Karpas-422 (cell line): Measurements from ENCODE around the gene LIPC. TPM values are rescaled to one million over a fixed set of nuclear protein-coding genes. Genes with fewer than 3 reads are reported as not detected.
A peak's percentile ranks its signal among the peaks of the same experiment; 100 is the strongest.

Experiments used
- DNase-seq: peaks from one replicate; pipeline ENCODE4 v3.0.0-alpha.2; 2015
- H2AFZ ChIP-seq: fragments of 200-600 bp; sonication (generic); 2 replicates; pipeline ENCODE4 v1.6.1; 2014; ENCODE audit warnings: antibody characterized with exemption, low read length, mixed read lengths
- H3K27ac ChIP-seq: fragments of 200-600 bp; sonication (generic); 2 replicates; pipeline ENCODE4 v1.5.1; 2014; ENCODE audit warnings: mild to moderate bottlenecking, low read length, moderate library complexity
- H3K27me3 ChIP-seq: fragments of 200-600 bp; sonication (generic); 2 replicates; pipeline ENCODE4 v1.6.1; 2014; ENCODE audit warnings: low read length, mixed read lengths
- H3K36me3 ChIP-seq: fragments of 200-600 bp; sonication (generic); 2 replicates; pipeline ENCODE4 v1.6.1; 2014; ENCODE audit warnings: low read length, mixed read lengths; ENCODE audit not compliant: insufficient read depth
- H3K4me1 ChIP-seq: fragments of 200-600 bp; sonication (generic); 2 replicates; pipeline ENCODE4 v1.6.1; 2014; ENCODE audit warnings: mild to moderate bottlenecking, low read length, mixed read lengths
- H3K4me2 ChIP-seq: fragments of 200-600 bp; sonication (generic); 2 replicates; pipeline ENCODE4 v1.6.1; 2014; ENCODE audit warnings: low read length, low read depth, mild to moderate bottlenecking; ENCODE audit not compliant: poor library complexity, severe bottlenecking
- H3K4me3 ChIP-seq: fragments of 200-600 bp; sonication (generic); 2 replicates; pipeline ENCODE4 v1.5.1; 2014; ENCODE audit warnings: mild to moderate bottlenecking, antibody characterized with exemption, low read length, mixed read lengths
- H3K79me2 ChIP-seq: fragments of 200-600 bp; sonication (generic); 2 replicates; pipeline ENCODE4 v1.6.1; 2014; ENCODE audit warnings: mild to moderate bottlenecking, low read length, mixed read lengths
- H3K9ac ChIP-seq: fragments of 200-600 bp; sonication (generic); 2 replicates; pipeline ENCODE4 v1.6.0; 2014; ENCODE audit warnings: low read length
- H3K9me2 ChIP-seq: fragments of 200-600 bp; sonication (generic), shearing (Covaris generic); replicated peaks from 2 replicates; pipeline ENCODE4 v1.6.0; 2014; ENCODE audit warnings: mild to moderate bottlenecking, low read length, moderate library complexity; ENCODE audit not compliant: insufficient read depth
- H3K9me3 ChIP-seq: fragments of 300-700, 200-600 bp; sonication (generic); 2 replicates; pipeline ENCODE4 v1.6.1; 2014; ENCODE audit warnings: low read length, mixed read lengths
- H4K20me1 ChIP-seq: fragments of 200-600 bp; sonication (generic); 2 replicates; pipeline ENCODE4 v1.6.1; 2014; ENCODE audit warnings: mild to moderate bottlenecking, antibody characterized with exemption, low read length, low read depth; ENCODE audit not compliant: insufficient read depth
- total RNA-seq: library from RNA; depleted of rRNA; stranded (reverse); fragments of >200 nt; shearing (Covaris generic); gene quantifications from 2 replicates; pipeline ENCODE4 v1.2.3, GENCODE V29; 2014; ENCODE audit warnings: low replicate concordance

Gene LIPC
- total RNA-seq, 1 experiment from 2014 or later = not detected

- no peak for DNase-seq
- Histone ChIP-seq H3K27me3 (peaks cover 2% of the 10 kb centered on the region; the same call in 1 of the 2 replicates), H4K20me1 (no peaks in the 10 kb centered on the region), H3K9me3 (no peaks in the 10 kb centered on the region), H3K4me2 (no peak overlapping the region), H3K27ac (no peak overlapping the region), H3K79me2 (no peaks in the 10 kb centered on the region), H3K4me1 (peaks cover 4% of the 10 kb centered on the region; the same call in 1 of the 2 replicates), H3K4me3 (no peak overlapping the region), H3K9me2 (no peaks in the 10 kb centered on the region), H2AFZ (no peak overlapping the region), H3K9ac (no peak overlapping the region), H3K36me3 (no peaks in the 10 kb centered on the region)
Observed at GRCh38 chr15:58407778-58408177, 24.0 kb upstream of the LIPC start.

GRCh38 chr15:58409861-58410260, 21.9 kb upstream of the LIPC start:
- no peak overlapping the region for H3K9ac ChIP-seq
- no peaks in the 10 kb centered on the region for H3K9me3 ChIP-seq
- H3K36me3 ChIP-seq = no peaks in the 10 kb centered on the region
- H2AFZ ChIP-seq = no peak overlapping the region
- DNase-seq = no peak
- H3K79me2 ChIP-seq = no peaks in the 10 kb centered on the region
- peaks cover 4% of the 10 kb centered on the region; the same call in 1 of the 2 replicates for H3K4me1 ChIP-seq
- H4K20me1 ChIP-seq = no peaks in the 10 kb centered on the region
- no peak overlapping the region for H3K27ac ChIP-seq
- H3K9me2 ChIP-seq = no peaks in the 10 kb centered on the region
- H3K4me2 ChIP-seq = peak overlapping the region; percentile 47
- H3K4me3 ChIP-seq = peak overlapping the region; percentile 13; the same call in 1 of the 2 replicates
- peaks cover 2% of the 10 kb centered on the region; the same call in 1 of the 2 replicates for H3K27me3 ChIP-seq

- no peaks in the 10 kb centered on the region for H3K79me2 ChIP-seq
- no peak for DNase-seq
Observed at GRCh38 chr15:58410353-58410752, 21.4 kb upstream of the LIPC start.

GRCh38 chr15:58413253-58413652, 18.5 kb upstream of the LIPC start:
- H3K4me3 ChIP-seq = no peak overlapping the region
- H3K9me3 ChIP-seq = no peaks in the 10 kb centered on the region
- H4K20me1 ChIP-seq = no peaks in the 10 kb centered on the region
- no peak overlapping the region for H2AFZ ChIP-seq
- DNase-seq = no peak
- no peak overlapping the region for H3K9ac ChIP-seq
- H3K79me2 ChIP-seq = no peaks in the 10 kb centered on the region
- no peak overlapping the region for H3K4me2 ChIP-seq
- H3K27me3 ChIP-seq = peaks cover 2% of the 10 kb centered on the region; the same call in 1 of the 2 replicates
- no peaks in the 10 kb centered on the region for H3K9me2 ChIP-seq
- H3K4me1 ChIP-seq = peaks cover 4% of the 10 kb centered on the region; the same call in 1 of the 2 replicates
- H3K27ac ChIP-seq = no peak overlapping the region
- H3K36me3 ChIP-seq = no peaks in the 10 kb centered on the region

More at GRCh38 chr15:58410353-58410752, 21.4 kb upstream of the LIPC start:
- Histone ChIP-seq H3K9me3 (no peaks in the 10 kb centered on the region), H4K20me1 (no peaks in the 10 kb centered on the region), H3K4me3 (peak overlapping the region; percentile 13; the same call in 1 of the 2 replicates), H3K36me3 (no peaks in the 10 kb centered on the region), H2AFZ (peak overlapping the region; percentile 40; the same call in 1 of the 2 replicates), H3K9ac (no peak overlapping the region), H3K4me1 (peaks cover 4% of the 10 kb centered on the region; the same call in 1 of the 2 replicates), H3K9me2 (no peaks in the 10 kb centered on the region), H3K4me2 (peak overlapping the region; percentile 47), H3K27me3 (peaks cover 2% of the 10 kb centered on the region; the same call in 1 of the 2 replicates), H3K27ac (no peak overlapping the region)

- Histone ChIP-seq H3K9ac (no peak overlapping the region), H3K4me1 (no peaks in the 10 kb centered on the region), H3K36me3 (no peaks in the 10 kb centered on the region), H3K9me3 (no peaks in the 10 kb centered on the region), H4K20me1 (no peaks in the 10 kb centered on the region), H3K79me2 (no peaks in the 10 kb centered on the region), H3K4me2 (no peak overlapping the region), H2AFZ (no peak overlapping the region), H3K9me2 (no peaks in the 10 kb centered on the region), H3K27ac (no peak overlapping the region), H3K27me3 (peaks cover 2% of the 10 kb centered on the region; the same call in 1 of the 2 replicates), H3K4me3 (no peak overlapping the region)
- DNase-seq = no peak
Observed at GRCh38 chr15:58415636-58416035, 16.2 kb upstream of the LIPC start.

- Histone ChIP-seq H3K27ac (no peak overlapping the region), H3K27me3 (no peaks in the 10 kb centered on the region)
Observed at GRCh38 chr15:58416963-58417362, 14.8 kb upstream of the LIPC start.

GRCh38 chr15:58418135-58418534, 13.7 kb upstream of the LIPC start:
- no peaks in the 10 kb centered on the region for H3K4me1 ChIP-seq
- no peak overlapping the region for H3K9ac ChIP-seq
- no peaks in the 10 kb centered on the region for H3K79me2 ChIP-seq
- DNase-seq = no peak
- no peaks in the 10 kb centered on the region for H4K20me1 ChIP-seq
- no peak overlapping the region for H3K27ac ChIP-seq
- H3K27me3 ChIP-seq = no peaks in the 10 kb centered on the region
- H3K9me2 ChIP-seq = no peaks in the 10 kb centered on the region
- H3K9me3 ChIP-seq = no peaks in the 10 kb centered on the region
- no peak overlapping the region for H2AFZ ChIP-seq
- H3K4me2 ChIP-seq = no peak overlapping the region
- H3K36me3 ChIP-seq = no peaks in the 10 kb centered on the region
- H3K4me3 ChIP-seq = no peak overlapping the region

More at GRCh38 chr15:58416963-58417362, 14.8 kb upstream of the LIPC start:
- H3K4me1 ChIP-seq = no peaks in the 10 kb centered on the region
- DNase-seq = no peak
- no peaks in the 10 kb centered on the region for H4K20me1 ChIP-seq
- H3K36me3 ChIP-seq = no peaks in the 10 kb centered on the region
- H2AFZ ChIP-seq = no peak overlapping the region
- no peak overlapping the region for H3K9ac ChIP-seq
- H3K4me2 ChIP-seq = no peak overlapping the region
- no peaks in the 10 kb centered on the region for H3K79me2 ChIP-seq
- no peak overlapping the region for H3K4me3 ChIP-seq
- H3K9me3 ChIP-seq = no peaks in the 10 kb centered on the region
- H3K9me2 ChIP-seq = no peaks in the 10 kb centered on the region

GRCh38 chr15:58419803-58420524, 11.8 kb upstream of the LIPC start:
- no peak overlapping the region for H3K4me3 ChIP-seq
- H3K9me2 ChIP-seq = no peaks in the 10 kb centered on the region
- H4K20me1 ChIP-seq = no peaks in the 10 kb centered on the region
- no peaks in the 10 kb centered on the region for H3K27me3 ChIP-seq
- H3K4me1 ChIP-seq = no peaks in the 10 kb centered on the region
- H3K4me2 ChIP-seq = no peak overlapping the region
- H3K9me3 ChIP-seq = no peaks in the 10 kb centered on the region
- H3K36me3 ChIP-seq = no peaks in the 10 kb centered on the region
- H3K9ac ChIP-seq = no peak overlapping the region
- no peak overlapping the region for H2AFZ ChIP-seq
- H3K79me2 ChIP-seq = no peaks in the 10 kb centered on the region
- DNase-seq = no peak
- no peak overlapping the region for H3K27ac ChIP-seq
